ENCODE measurements around the gene MICAL3.

DNA sequence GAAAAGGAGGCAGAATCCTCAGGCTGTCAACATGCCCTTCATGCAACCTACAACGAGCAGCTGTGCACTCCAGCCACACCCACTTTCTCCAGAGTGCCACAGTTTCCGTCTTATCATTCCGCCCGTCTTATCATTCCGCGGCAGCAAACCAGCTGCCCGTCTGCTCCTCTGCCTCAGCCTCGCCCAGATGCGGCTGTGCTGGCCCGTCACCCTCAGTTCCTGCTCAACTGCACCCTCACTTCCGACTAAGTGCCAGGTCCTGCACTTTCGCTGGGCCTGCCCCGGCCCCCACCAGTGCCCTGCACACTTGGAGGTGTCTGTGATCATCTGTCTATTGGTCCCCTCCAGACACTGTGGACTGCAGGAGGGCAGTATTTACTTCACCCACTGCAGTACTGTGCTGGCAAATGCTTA lies 43.7 kb downstream of the MICAL3 start:
- TF ChIP-seq EZH2phosphoT487 (IDR thresholded peaks at IDR 0.05; ENCODE audit: insufficient read depth, low read depth) (no peak), EZH2 (IDR thresholded peaks at IDR 0.05; ENCODE audit: insufficient read depth, poor library complexity, severe bottlenecking) (no peak)

All from GM23248 (cell line).